Measurements from ENCODE around the gene GPR39.

- TF ChIP-seq CTCF (IDR thresholded peaks at IDR 0.05) (no peak), POLR2A (IDR thresholded peaks at IDR 0.05; ENCODE audit: low read length) (no peak), RCOR1 (IDR thresholded peaks at IDR 0.05; ENCODE audit: low read depth, low read length) (no peak), SMC3 (IDR thresholded peaks at IDR 0.05) (no peak), ELK1 (IDR thresholded peaks at IDR 0.05; ENCODE audit: low read depth, low read length) (no peak), JUNB (IDR thresholded peaks at IDR 0.05) (no peak), EHMT2 (IDR thresholded peaks at IDR 0.05; ENCODE audit: low read depth) (no peak), HEYL (CRISPR knock-in tag; IDR thresholded peaks at IDR 0.05) (no peak), FOXS1 (CRISPR knock-in tag; IDR thresholded peaks at IDR 0.05) (no peak)
Observed at GRCh38 chr2:132401326-132401725, 15.3 kb upstream of the GPR39 start.

Measured in A549 (cell line).